ENCODE results near the gene ARRDC5. TPM values are rescaled to one million over a fixed set of nuclear protein-coding genes. Genes with fewer than 3 reads are reported as not detected.
"Not testable (repeated sequence)": the region's sequence is repeated elsewhere in the genome, so short reads cannot be mapped to it uniquely, and the experiment has no call there.

The ARRDC5 gene
- polyA plus RNA-seq (2013, experiment 1 of 2): not detected
- polyA plus RNA-seq (2013, experiment 2 of 2): not detected

DNA sequence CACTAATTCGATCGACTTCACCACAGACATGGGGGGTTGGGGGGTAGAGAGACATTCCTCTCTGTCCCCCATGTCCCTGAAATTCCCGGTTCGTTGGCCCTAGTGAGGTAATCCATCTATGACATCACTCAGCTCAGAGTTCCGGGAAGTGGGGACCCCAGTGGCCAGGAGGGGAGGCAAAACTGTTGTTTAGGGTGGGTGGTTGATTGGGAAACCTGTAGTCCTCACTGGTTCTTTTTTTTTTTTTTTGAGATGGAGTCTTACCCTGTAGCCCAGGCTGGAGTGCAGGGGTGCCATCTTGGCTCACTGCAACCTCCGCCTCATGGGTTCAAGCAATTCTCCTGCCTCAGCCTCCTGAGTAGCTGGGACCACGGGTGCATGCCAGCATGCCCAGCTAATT lies at the start of gene ARRDC5:
ARRDC5 (minus strand) TSS at position 101 of the 400 bp plus-strand sequence; CDS start at position 30, 71 bp downstream.
- Histone ChIP-seq H3K79me1 (replicated peaks; ENCODE audit: low read length, poor library complexity, severe bottlenecking) (no peaks in the 10 kb centered on the region), H2BK5ac (ENCODE audit: low read depth, low read length, poor library complexity, severe bottlenecking) (no peak within 1 kb of the TSS), H3K9ac (ENCODE audit: low read length) (no peak within 1 kb of the TSS), H3K14ac (ENCODE audit: low read length in 2 of 2) (no peak within 1 kb of the TSS), H3K4ac (ENCODE audit: low read depth in 1 of 2, low read length in 2 of 2) (no peak within 1 kb of the TSS), H2AK5ac (ENCODE audit: low read length, severe bottlenecking) (no peak within 1 kb of the TSS), H3K4me3 (ENCODE audit: insufficient read depth in 1 of 2, low read depth in 1 of 2, low read length in 2 of 2) (no peak within 1 kb of the TSS), H2AFZ (ENCODE audit: low read depth, low read length) (no peak within 1 kb of the TSS), H2BK15ac (ENCODE audit: low read depth, poor library complexity, severe bottlenecking) (no peak within 1 kb of the TSS), H4K91ac (ENCODE audit: low read length) (no peak within 1 kb of the TSS), H3K27me3 (ENCODE audit: control insufficient read depth in 1 of 2, insufficient read depth in 1 of 2, low read length in 2 of 2) (no peaks in the 10 kb centered on the region), H2BK12ac (ENCODE audit: low read length in 2 of 2) (no peak within 1 kb of the TSS), H2BK120ac (ENCODE audit: low read depth, low read length) (no peak within 1 kb of the TSS), H3K9me3 (ENCODE audit: control insufficient read depth, low read length) (no peaks in the 10 kb centered on the region), H3K27ac (ENCODE audit: low read length, poor library complexity, severe bottlenecking) (no peak within 1 kb of the TSS), H4K8ac (ENCODE audit: low read length) (no peak within 1 kb of the TSS), H3K36me3 (ENCODE audit: control insufficient read depth in 1 of 2, insufficient read depth in 2 of 2, low read depth in 1 of 2, low read length in 2 of 2) (no peaks in the 10 kb centered on the region), H3K18ac (ENCODE audit: low read depth in 1 of 2, low read length in 2 of 2) (no peak within 1 kb of the TSS), H3K4me2 (ENCODE audit: low read length, poor library complexity, severe bottlenecking) (no peak within 1 kb of the TSS), H3K23ac (ENCODE audit: low read length in 2 of 2) (no peak within 1 kb of the TSS), H3K4me1 (ENCODE audit: control insufficient read depth, insufficient read depth, low read depth, low read length) (peaks cover 5% of the 10 kb centered on the region)
- WGBS: 97% methylated on average over 5 of the region's 7 CpGs
- no peak for DNase-seq

DNA sequence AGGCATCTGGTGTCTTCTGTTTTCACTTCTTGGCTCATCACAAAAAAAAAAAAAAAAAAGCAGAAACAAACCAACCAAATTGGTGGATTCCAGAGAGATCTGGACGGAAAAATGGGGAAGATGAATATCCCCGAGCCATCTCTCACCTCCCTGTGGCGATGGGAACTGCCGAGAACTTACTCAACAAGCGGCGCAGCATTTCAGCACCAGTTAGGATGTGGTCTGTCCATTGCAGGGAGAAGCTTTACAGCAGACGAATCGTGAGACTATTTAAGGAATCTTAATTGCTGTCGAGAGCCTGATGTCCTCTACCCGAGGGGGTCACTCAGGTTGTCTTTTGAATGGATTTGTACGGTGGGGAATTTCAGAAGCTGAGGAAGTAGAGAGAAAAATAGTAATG lies 49.0 kb upstream of the ARRDC5 start:
- WGBS: 95% methylated on average over 11 of the region's 11 CpGs
- H3K9me3 ChIP-seq (ENCODE audit: control insufficient read depth, low read length): no peaks in the 10 kb centered on the region

DNA sequence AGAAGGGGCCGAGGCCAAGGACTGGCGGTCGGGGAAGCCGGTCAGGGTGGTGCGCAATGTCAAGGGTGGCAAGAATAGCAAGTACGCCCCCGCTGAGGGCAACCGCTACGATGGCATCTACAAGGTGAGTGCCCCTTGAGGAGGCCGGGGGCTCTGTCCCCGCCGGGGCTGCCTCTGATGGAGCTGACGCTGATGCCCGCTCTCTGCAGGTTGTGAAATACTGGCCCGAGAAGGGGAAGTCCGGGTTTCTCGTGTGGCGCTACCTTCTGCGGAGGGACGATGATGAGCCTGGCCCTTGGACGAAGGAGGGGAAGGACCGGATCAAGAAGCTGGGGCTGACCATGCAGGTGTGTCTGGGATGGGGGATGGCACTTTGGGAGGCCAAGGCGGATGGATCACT lies 48.0 kb upstream of the ARRDC5 start:
- H4K8ac ChIP-seq (ENCODE audit: low read length); H2AFZ ChIP-seq (ENCODE audit: low read depth, low read length); H3K9me3 ChIP-seq (ENCODE audit: control insufficient read depth, low read length); H4K91ac ChIP-seq (ENCODE audit: low read length); H3K18ac ChIP-seq (ENCODE audit: low read depth in 1 of 2, low read length in 2 of 2); H3K27me3 ChIP-seq (ENCODE audit: control insufficient read depth in 1 of 2, insufficient read depth in 1 of 2, low read length in 2 of 2); DNase-seq; H3K4me1 ChIP-seq (ENCODE audit: control insufficient read depth, insufficient read depth, low read depth, low read length); H3K14ac ChIP-seq (ENCODE audit: low read length in 2 of 2); H3K23ac ChIP-seq (ENCODE audit: low read length in 2 of 2); H2AK5ac ChIP-seq (ENCODE audit: low read length, severe bottlenecking); H3K4me3 ChIP-seq (ENCODE audit: insufficient read depth in 1 of 2, low read depth in 1 of 2, low read length in 2 of 2); H3K9ac ChIP-seq (ENCODE audit: low read length); H2BK5ac ChIP-seq (ENCODE audit: low read depth, low read length, poor library complexity, severe bottlenecking); H2BK12ac ChIP-seq (ENCODE audit: low read length in 2 of 2); H3K4ac ChIP-seq (ENCODE audit: low read depth in 1 of 2, low read length in 2 of 2); H3K4me2 ChIP-seq (ENCODE audit: low read length, poor library complexity, severe bottlenecking); H2BK15ac ChIP-seq (ENCODE audit: low read depth, poor library complexity, severe bottlenecking); H2BK120ac ChIP-seq (ENCODE audit: low read depth, low read length); H3K27ac ChIP-seq (ENCODE audit: low read length, poor library complexity, severe bottlenecking): not testable (repeated sequence)
- peaks cover 55 to 65% of the 10 kb centered on the region in 2 experiments for H3K36me3 ChIP-seq (ENCODE audit: control insufficient read depth in 1 of 2, insufficient read depth in 2 of 2, low read depth in 1 of 2, low read length in 2 of 2)
- 96% methylated on average over 21 of the region's 23 CpGs for whole genome bisulfite sequencing
- H3K79me1 ChIP-seq (replicated peaks; ENCODE audit: low read length, poor library complexity, severe bottlenecking): peaks cover 24% of the 10 kb centered on the region

More for the DNA sequence above, 49.0 kb upstream of the ARRDC5 start:
- H3K4ac ChIP-seq (ENCODE audit: low read depth in 1 of 2, low read length in 2 of 2): no peak overlapping the region
- H3K18ac ChIP-seq (ENCODE audit: low read depth in 1 of 2, low read length in 2 of 2): no peak overlapping the region
- no peak overlapping the region for H3K14ac ChIP-seq (ENCODE audit: low read length in 2 of 2)
- DNase-seq: no peak
- H3K4me1 ChIP-seq (ENCODE audit: control insufficient read depth, insufficient read depth, low read depth, low read length): no peaks in the 10 kb centered on the region
- H2AK5ac ChIP-seq (ENCODE audit: low read length, severe bottlenecking): no peak overlapping the region
- no peak overlapping the region for H3K23ac ChIP-seq (ENCODE audit: low read length in 2 of 2)
- H4K91ac ChIP-seq (ENCODE audit: low read length): no peak overlapping the region
- no peak overlapping the region for H3K4me3 ChIP-seq (ENCODE audit: insufficient read depth in 1 of 2, low read depth in 1 of 2, low read length in 2 of 2)
- H2AFZ ChIP-seq (ENCODE audit: low read depth, low read length): no peak overlapping the region
- H3K9ac ChIP-seq (ENCODE audit: low read length): no peak overlapping the region
- no peak overlapping the region for H3K4me2 ChIP-seq (ENCODE audit: low read length, poor library complexity, severe bottlenecking)
- H3K27ac ChIP-seq (ENCODE audit: low read length, poor library complexity, severe bottlenecking): no peak overlapping the region
- H3K36me3 ChIP-seq (ENCODE audit: control insufficient read depth in 1 of 2, insufficient read depth in 2 of 2, low read depth in 1 of 2, low read length in 2 of 2): peaks cover 51 to 65% of the 10 kb centered on the region in 2 experiments
- no peak overlapping the region for H2BK12ac ChIP-seq (ENCODE audit: low read length in 2 of 2)
- H3K27me3 ChIP-seq (ENCODE audit: control insufficient read depth in 1 of 2, insufficient read depth in 1 of 2, low read length in 2 of 2): no peaks in the 10 kb centered on the region
- no peak overlapping the region for H2BK5ac ChIP-seq (ENCODE audit: low read depth, low read length, poor library complexity, severe bottlenecking)
- peaks cover 21% of the 10 kb centered on the region for H3K79me1 ChIP-seq (replicated peaks; ENCODE audit: low read length, poor library complexity, severe bottlenecking)
- no peak overlapping the region for H2BK15ac ChIP-seq (ENCODE audit: low read depth, poor library complexity, severe bottlenecking)
- H2BK120ac ChIP-seq (ENCODE audit: low read depth, low read length): no peak overlapping the region
- no peak overlapping the region for H4K8ac ChIP-seq (ENCODE audit: low read length)

DNA sequence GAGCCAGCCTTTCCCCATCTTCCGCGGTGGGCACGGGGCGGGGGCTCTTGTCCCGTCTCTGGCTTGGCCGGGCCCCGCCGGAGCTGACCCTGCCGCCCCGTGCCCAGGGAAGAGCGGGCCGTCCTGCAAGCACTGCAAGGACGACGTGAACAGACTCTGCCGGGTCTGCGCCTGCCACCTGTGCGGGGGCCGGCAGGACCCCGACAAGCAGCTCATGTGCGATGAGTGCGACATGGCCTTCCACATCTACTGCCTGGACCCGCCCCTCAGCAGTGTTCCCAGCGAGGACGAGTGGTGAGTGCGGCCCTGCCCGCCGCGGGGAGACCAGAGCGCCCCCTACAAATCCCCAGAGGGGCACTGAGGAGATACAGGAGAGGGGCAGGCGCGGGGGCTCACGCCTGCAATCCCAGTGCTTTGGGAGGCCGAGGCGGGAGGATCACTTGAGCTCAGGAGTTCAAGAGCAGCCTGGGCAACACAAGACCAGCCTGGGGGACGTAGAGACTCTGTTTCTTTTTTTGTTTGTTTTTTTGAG lies 39.0 kb upstream of the ARRDC5 start:
- H2BK5ac ChIP-seq (ENCODE audit: low read depth, low read length, poor library complexity, severe bottlenecking); H3K4ac ChIP-seq (ENCODE audit: low read depth in 1 of 2, low read length in 2 of 2); H2AK5ac ChIP-seq (ENCODE audit: low read length, severe bottlenecking); H3K18ac ChIP-seq (ENCODE audit: low read depth in 1 of 2, low read length in 2 of 2); H3K27me3 ChIP-seq (ENCODE audit: control insufficient read depth in 1 of 2, insufficient read depth in 1 of 2, low read length in 2 of 2); H3K4me2 ChIP-seq (ENCODE audit: low read length, poor library complexity, severe bottlenecking); H3K4me3 ChIP-seq (ENCODE audit: insufficient read depth in 1 of 2, low read depth in 1 of 2, low read length in 2 of 2); H3K14ac ChIP-seq (ENCODE audit: low read length in 2 of 2); H4K91ac ChIP-seq (ENCODE audit: low read length); H2AFZ ChIP-seq (ENCODE audit: low read depth, low read length); H3K9ac ChIP-seq (ENCODE audit: low read length); DNase-seq; H3K27ac ChIP-seq (ENCODE audit: low read length, poor library complexity, severe bottlenecking); H2BK120ac ChIP-seq (ENCODE audit: low read depth, low read length); H2BK15ac ChIP-seq (ENCODE audit: low read depth, poor library complexity, severe bottlenecking); H4K8ac ChIP-seq (ENCODE audit: low read length); H3K4me1 ChIP-seq (ENCODE audit: control insufficient read depth, insufficient read depth, low read depth, low read length); H2BK12ac ChIP-seq (ENCODE audit: low read length in 2 of 2); H3K23ac ChIP-seq (ENCODE audit: low read length in 2 of 2); H3K9me3 ChIP-seq (ENCODE audit: control insufficient read depth, low read length): not testable (repeated sequence)
- peaks cover 26% of the 10 kb centered on the region for H3K79me1 ChIP-seq (replicated peaks; ENCODE audit: low read length, poor library complexity, severe bottlenecking)
- H3K36me3 ChIP-seq (ENCODE audit: control insufficient read depth in 1 of 2, insufficient read depth in 2 of 2, low read depth in 1 of 2, low read length in 2 of 2): peaks cover 9 to 49% of the 10 kb centered on the region in 2 experiments
- 98% methylated on average over 34 of the region's 35 CpGs for WGBS
